Cerebellar nuclear complex (tissue), 1 donor: ENCODE data around the gene TBC1D10A.

Experiments used
- DNase-seq, 2 experiments: peaks; one replicate each; lab custom pipeline; 2025; lab: John Stamatoyannopoulos, UW

Gene TBC1D10A

GRCh38 chr22:30320021-30320556 lies 6.7 kb downstream of the TBC1D10A start:
- DNase-seq: no peak

GRCh38 chr22:30318799-30319419 lies 7.8 kb downstream of the TBC1D10A start:
- no peak for DNase-seq

- DNase-seq: no peak
Measured at GRCh38 chr22:30317778-30318177, 9.0 kb downstream of the TBC1D10A start.

GRCh38 chr22:30315962-30316576 lies 10.7 kb downstream of the TBC1D10A start:
- no peak for DNase-seq

- DNase-seq: no peak
Measured at GRCh38 chr22:30314915-30315314, 11.8 kb downstream of the TBC1D10A start.

- no peak for DNase-seq
Measured at GRCh38 chr22:30313527-30314363, 13.0 kb downstream of the TBC1D10A start.

- DNase-seq: no peak
Measured at GRCh38 chr22:30312053-30312452, 14.7 kb downstream of the TBC1D10A start.

- no peak for DNase-seq
Measured at GRCh38 chr22:30310881-30311771, 15.6 kb downstream of the TBC1D10A start.

- no peak for DNase-seq
Measured at GRCh38 chr22:30309951-30310741, 16.6 kb downstream of the TBC1D10A start.

- no peak for DNase-seq
Measured at GRCh38 chr22:30308518-30309230, 18.1 kb downstream of the TBC1D10A start.

- no peak for DNase-seq
Measured at GRCh38 chr22:30308093-30308492, 18.6 kb downstream of the TBC1D10A start.

- DNase-seq: no peak
Measured at GRCh38 chr22:30307041-30307574, 19.6 kb downstream of the TBC1D10A start.

GRCh38 chr22:30306627-30307011 lies 20.1 kb downstream of the TBC1D10A start:
- no peak for DNase-seq

GRCh38 chr22:30305906-30306626 lies 20.7 kb downstream of the TBC1D10A start:
- no peak for DNase-seq

- DNase-seq: no peak
Measured at GRCh38 chr22:30305519-30305905, 21.2 kb downstream of the TBC1D10A start.

- no peak for DNase-seq
Measured at GRCh38 chr22:30304495-30305244, 22.1 kb downstream of the TBC1D10A start.

GRCh38 chr22:30302810-30303138 lies 24.0 kb downstream of the TBC1D10A start:
- DNase-seq: no peak

GRCh38 chr22:30301995-30302809 lies 24.5 kb downstream of the TBC1D10A start:
- no peak for DNase-seq
